Measurements from ENCODE around the gene ROCK2.
"Not testable (repeated sequence)": the region's sequence is repeated elsewhere in the genome, so short reads cannot be mapped to it uniquely, and the experiment has no call there.

Gene ROCK2

GRCh38 chr2:11285499-11285898 is 58.9 kb downstream of the ROCK2 start:
- Histone ChIP-seq H3K9me3 (ENCODE audit: control insufficient read depth, low read length) (peaks cover 3% of the 10 kb centered on the region), H3K27me3 (replicated peaks; ENCODE audit: control insufficient read depth, insufficient read depth, low read length) (no peaks in the 10 kb centered on the region), H3K4me3 (ENCODE audit: low read length) (no peak overlapping the region), H3K36me3 (ENCODE audit: control insufficient read depth, insufficient read depth, low read length, severe bottlenecking) (peaks cover 52% of the 10 kb centered on the region), H3K4me1 (ENCODE audit: control insufficient read depth, insufficient read depth, low read length) (peaks cover 18% of the 10 kb centered on the region), H3K9ac (ENCODE audit: low read length) (no peak overlapping the region)
- DNase-seq (ENCODE audit: low read depth) = no peak

GRCh38 chr2:11281186-11281585 is 63.2 kb downstream of the ROCK2 start:
- H3K36me3 ChIP-seq (ENCODE audit: control insufficient read depth, insufficient read depth, low read length, severe bottlenecking) = peaks cover 90% of the 10 kb centered on the region

GRCh38 chr2:11280713-11281112 is 63.7 kb downstream of the ROCK2 start:
- peaks cover 86% of the 10 kb centered on the region for H3K36me3 ChIP-seq (ENCODE audit: control insufficient read depth, insufficient read depth, low read length, severe bottlenecking)

More at GRCh38 chr2:11281186-11281585, 63.2 kb downstream of the ROCK2 start:
- Histone ChIP-seq H3K27me3 (replicated peaks; ENCODE audit: control insufficient read depth, insufficient read depth, low read length) (no peaks in the 10 kb centered on the region), H3K4me1 (ENCODE audit: control insufficient read depth, insufficient read depth, low read length) (peaks cover 2% of the 10 kb centered on the region), H3K4me3 (ENCODE audit: low read length) (no peak overlapping the region), H3K9ac (ENCODE audit: low read length) (no peak overlapping the region), H3K9me3 (ENCODE audit: control insufficient read depth, low read length) (peaks cover 3% of the 10 kb centered on the region)
- no peak for DNase-seq (ENCODE audit: low read depth)

GRCh38 chr2:11279398-11279797 is 65.0 kb downstream of the ROCK2 start:
- no peak overlapping the region for H3K9ac ChIP-seq (ENCODE audit: low read length)
- H3K4me3 ChIP-seq (ENCODE audit: low read length) = no peak overlapping the region
- no peaks in the 10 kb centered on the region for H3K27me3 ChIP-seq (replicated peaks; ENCODE audit: control insufficient read depth, insufficient read depth, low read length)
- H3K36me3 ChIP-seq (ENCODE audit: control insufficient read depth, insufficient read depth, low read length, severe bottlenecking) = peaks cover 77% of the 10 kb centered on the region
- DNase-seq (ENCODE audit: low read depth) = no peak
- H3K9me3 ChIP-seq (ENCODE audit: control insufficient read depth, low read length) = peaks cover 3% of the 10 kb centered on the region
- no peaks in the 10 kb centered on the region for H3K4me1 ChIP-seq (ENCODE audit: control insufficient read depth, insufficient read depth, low read length)

More at GRCh38 chr2:11280713-11281112, 63.7 kb downstream of the ROCK2 start:
- no peak overlapping the region for H3K9ac ChIP-seq (ENCODE audit: low read length)
- no peak for DNase-seq (ENCODE audit: low read depth)
- H3K27me3 ChIP-seq (replicated peaks; ENCODE audit: control insufficient read depth, insufficient read depth, low read length) = no peaks in the 10 kb centered on the region
- no peak overlapping the region for H3K4me3 ChIP-seq (ENCODE audit: low read length)
- no peaks in the 10 kb centered on the region for H3K4me1 ChIP-seq (ENCODE audit: control insufficient read depth, insufficient read depth, low read length)
- peaks cover 3% of the 10 kb centered on the region for H3K9me3 ChIP-seq (ENCODE audit: control insufficient read depth, low read length)

- H3K4me3 ChIP-seq (ENCODE audit: low read length) = no peak overlapping the region
- H3K4me1 ChIP-seq (ENCODE audit: control insufficient read depth, insufficient read depth, low read length) = no peaks in the 10 kb centered on the region
- DNase-seq (ENCODE audit: low read depth) = no peak
- no peaks in the 10 kb centered on the region for H3K9me3 ChIP-seq (ENCODE audit: control insufficient read depth, low read length)
- H3K9ac ChIP-seq (ENCODE audit: low read length) = no peak overlapping the region
- peaks cover 68% of the 10 kb centered on the region for H3K36me3 ChIP-seq (ENCODE audit: control insufficient read depth, insufficient read depth, low read length, severe bottlenecking)
- H3K27me3 ChIP-seq (replicated peaks; ENCODE audit: control insufficient read depth, insufficient read depth, low read length) = no peaks in the 10 kb centered on the region
Observed at GRCh38 chr2:11278219-11278618, 66.2 kb downstream of the ROCK2 start.

GRCh38 chr2:11275910-11276309 is 68.5 kb downstream of the ROCK2 start:
- no peak overlapping the region for H3K9ac ChIP-seq (ENCODE audit: low read length)
- peaks cover 54% of the 10 kb centered on the region for H3K36me3 ChIP-seq (ENCODE audit: control insufficient read depth, insufficient read depth, low read length, severe bottlenecking)
- no peaks in the 10 kb centered on the region for H3K27me3 ChIP-seq (replicated peaks; ENCODE audit: control insufficient read depth, insufficient read depth, low read length)
- no peak for DNase-seq (ENCODE audit: low read depth)
- H3K9me3 ChIP-seq (ENCODE audit: control insufficient read depth, low read length) = no peaks in the 10 kb centered on the region
- H3K4me3 ChIP-seq (ENCODE audit: low read length) = no peak overlapping the region
- H3K4me1 ChIP-seq (ENCODE audit: control insufficient read depth, insufficient read depth, low read length) = peaks cover 4% of the 10 kb centered on the region

- Histone ChIP-seq H3K36me3 (ENCODE audit: control insufficient read depth, insufficient read depth, low read length, severe bottlenecking) (peaks cover 27% of the 10 kb centered on the region), H3K27me3 (replicated peaks; ENCODE audit: control insufficient read depth, insufficient read depth, low read length) (no peaks in the 10 kb centered on the region), H3K4me3 (ENCODE audit: low read length) (no peak overlapping the region), H3K4me1 (ENCODE audit: control insufficient read depth, insufficient read depth, low read length) (peaks cover 15% of the 10 kb centered on the region), H3K9ac (ENCODE audit: low read length) (no peak overlapping the region), H3K9me3 (ENCODE audit: control insufficient read depth, low read length) (no peaks in the 10 kb centered on the region)
- DNase-seq (ENCODE audit: low read depth) = peak; percentile 70
Observed at GRCh38 chr2:11270891-11271290, 73.5 kb downstream of the ROCK2 start.

GRCh38 chr2:11267931-11268330 is 76.5 kb downstream of the ROCK2 start:
- Histone ChIP-seq H3K36me3 (ENCODE audit: control insufficient read depth, insufficient read depth, low read length, severe bottlenecking) (peaks cover 33% of the 10 kb centered on the region), H3K4me1 (ENCODE audit: control insufficient read depth, insufficient read depth, low read length) (peaks cover 15% of the 10 kb centered on the region), H3K4me3 (ENCODE audit: low read length) (no peak overlapping the region), H3K9me3 (ENCODE audit: control insufficient read depth, low read length) (no peaks in the 10 kb centered on the region), H3K27me3 (replicated peaks; ENCODE audit: control insufficient read depth, insufficient read depth, low read length) (no peaks in the 10 kb centered on the region), H3K9ac (ENCODE audit: low read length) (no peak overlapping the region)
- DNase-seq (ENCODE audit: low read depth) = no peak

GRCh38 chr2:11264818-11265217 is 79.6 kb downstream of the ROCK2 start:
- H3K27me3 ChIP-seq (replicated peaks; ENCODE audit: control insufficient read depth, insufficient read depth, low read length) = no peaks in the 10 kb centered on the region
- H3K9ac ChIP-seq (ENCODE audit: low read length) = no peak overlapping the region
- H3K36me3 ChIP-seq (ENCODE audit: control insufficient read depth, insufficient read depth, low read length, severe bottlenecking) = peaks cover 31% of the 10 kb centered on the region
- peaks cover 6% of the 10 kb centered on the region for H3K4me1 ChIP-seq (ENCODE audit: control insufficient read depth, insufficient read depth, low read length)
- H3K9me3 ChIP-seq (ENCODE audit: control insufficient read depth, low read length) = no peaks in the 10 kb centered on the region
- no peak for DNase-seq (ENCODE audit: low read depth)
- H3K4me3 ChIP-seq (ENCODE audit: low read length) = no peak overlapping the region

- DNase-seq (ENCODE audit: low read depth) = no peak
- H3K4me1 ChIP-seq (ENCODE audit: control insufficient read depth, insufficient read depth, low read length) = peaks cover 6% of the 10 kb centered on the region
- peaks cover 28% of the 10 kb centered on the region for H3K36me3 ChIP-seq (ENCODE audit: control insufficient read depth, insufficient read depth, low read length, severe bottlenecking)
- no peak overlapping the region for H3K4me3 ChIP-seq (ENCODE audit: low read length)
- no peaks in the 10 kb centered on the region for H3K9me3 ChIP-seq (ENCODE audit: control insufficient read depth, low read length)
- H3K9ac ChIP-seq (ENCODE audit: low read length) = no peak overlapping the region
- H3K27me3 ChIP-seq (replicated peaks; ENCODE audit: control insufficient read depth, insufficient read depth, low read length) = no peaks in the 10 kb centered on the region
Observed at GRCh38 chr2:11264007-11264406, 80.4 kb downstream of the ROCK2 start.

- no peaks in the 10 kb centered on the region for H3K9me3 ChIP-seq (ENCODE audit: control insufficient read depth, low read length)
- no peaks in the 10 kb centered on the region for H3K27me3 ChIP-seq (replicated peaks; ENCODE audit: control insufficient read depth, insufficient read depth, low read length)
- H3K36me3 ChIP-seq (ENCODE audit: control insufficient read depth, insufficient read depth, low read length, severe bottlenecking) = peaks cover 28% of the 10 kb centered on the region
Observed at GRCh38 chr2:11263177-11263576, 81.3 kb downstream of the ROCK2 start.

GRCh38 chr2:11262438-11262837 is 82.0 kb downstream of the ROCK2 start:
- not testable (repeated sequence) for H3K4me1 ChIP-seq (ENCODE audit: control insufficient read depth, insufficient read depth, low read length); H3K4me3 ChIP-seq (ENCODE audit: low read length); H3K9me3 ChIP-seq (ENCODE audit: control insufficient read depth, low read length); DNase-seq (ENCODE audit: low read depth); H3K9ac ChIP-seq (ENCODE audit: low read length); H3K27me3 ChIP-seq (replicated peaks; ENCODE audit: control insufficient read depth, insufficient read depth, low read length)
- peaks cover 30% of the 10 kb centered on the region for H3K36me3 ChIP-seq (ENCODE audit: control insufficient read depth, insufficient read depth, low read length, severe bottlenecking)

More at GRCh38 chr2:11263177-11263576, 81.3 kb downstream of the ROCK2 start:
- H3K4me1 ChIP-seq (ENCODE audit: control insufficient read depth, insufficient read depth, low read length) = peaks cover 4% of the 10 kb centered on the region
- DNase-seq (ENCODE audit: low read depth) = no peak
- no peak overlapping the region for H3K9ac ChIP-seq (ENCODE audit: low read length)
- no peak overlapping the region for H3K4me3 ChIP-seq (ENCODE audit: low read length)
